ENCODE results near the gene SUPT20H. TPM values are rescaled to one million over a fixed set of nuclear protein-coding genes. Genes with fewer than 3 reads are reported as not detected.

Gene SUPT20H
- total RNA-seq, 1 experiment from 2014 or later = 42.9 TPM

DNA sequence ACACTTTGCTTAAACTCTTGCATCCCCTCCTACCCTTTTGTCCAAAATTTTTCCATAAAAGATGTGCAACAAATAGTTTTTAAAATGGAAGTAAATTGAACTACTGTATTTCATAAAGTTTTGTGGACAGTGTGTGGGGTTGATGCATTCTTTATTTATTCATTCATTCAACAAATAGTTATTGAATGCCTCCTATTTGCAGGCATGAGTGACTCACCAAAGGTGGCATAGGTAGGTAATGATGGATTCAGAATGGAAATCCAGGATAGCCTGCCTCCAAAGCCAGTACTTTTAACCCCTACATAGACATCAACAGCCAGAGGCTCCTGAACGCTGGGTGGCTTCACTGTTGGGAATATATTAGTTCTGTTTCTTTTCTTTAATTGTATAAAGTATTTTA, 48.4 kb upstream of the SUPT20H start:
- DNase-seq (ENCODE audit: low read depth, low spot score) (no peak), ATAC-seq (no peak)
- Histone ChIP-seq H3K27ac (ENCODE audit: low read depth, low read length) (no peak overlapping the region), H2AFZ (ENCODE audit: low read depth, low read length, poor library complexity, severe bottlenecking) (no peak overlapping the region), H4K20me1 (ENCODE audit: insufficient read depth) (no peaks in the 10 kb centered on the region), H3K4me3 (replicated peaks in 1 of 2; ENCODE audit: low read depth in 1 of 2, low read length in 2 of 2) (no peak overlapping the region), H3K79me2 (ENCODE audit: insufficient read depth, low read length) (no peaks in the 10 kb centered on the region), H3K27me3 (ENCODE audit: insufficient read depth, low read length) (peaks cover 3% of the 10 kb centered on the region), H3K9me2 (ENCODE audit: insufficient read depth) (no peaks in the 10 kb centered on the region), H3K4me1 (ENCODE audit: control insufficient read depth in 1 of 2, insufficient read depth in 2 of 2, low read length in 2 of 2) (no peaks in the 10 kb centered on the region), H3K9ac (ENCODE audit: low read length) (no peak overlapping the region), H3K9me3 (ENCODE audit: control insufficient read depth in 1 of 2, insufficient read depth in 1 of 2, low read depth in 1 of 2, low read length in 2 of 2) (no peaks in the 10 kb centered on the region), H3K36me3 (ENCODE audit: control insufficient read depth in 1 of 2, insufficient read depth in 2 of 2, low read length in 2 of 2) (no peaks in the 10 kb centered on the region), H3K4me2 (ENCODE audit: low read length) (no peak overlapping the region)
- TF ChIP-seq TCF7L2 (IDR thresholded peaks at IDR 0.05; ENCODE audit: borderline replicate concordance, extremely low read depth, insufficient read depth, insufficient read length) (no peak), EZH2phosphoT487 (IDR thresholded peaks at IDR 0.05; ENCODE audit: borderline replicate concordance) (no peak), POLR2A (IDR thresholded peaks at IDR 0.05; ENCODE audit: borderline replicate concordance, extremely low read depth, insufficient read depth, insufficient read length) (no peak), EZH2 (IDR thresholded peaks at IDR 0.05) (no peak), SIN3A (IDR thresholded peaks at IDR 0.05; ENCODE audit: low read depth) (no peak), POLR2AphosphoS5 (IDR thresholded peaks at IDR 0.05; ENCODE audit: low read depth, low read length) (no peak), SRF (IDR thresholded peaks at IDR 0.05; ENCODE audit: low read depth) (no peak)
- TF ChIP-seq, protein P1, sequence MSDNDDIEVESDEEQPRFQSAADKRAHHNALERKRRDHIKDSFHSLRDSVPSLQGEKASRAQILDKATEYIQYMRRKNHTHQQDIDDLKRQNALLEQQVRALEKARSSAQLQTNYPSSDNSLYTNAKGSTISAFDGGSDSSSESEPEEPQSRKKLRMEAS (IDR thresholded peaks at IDR 0.05) = no peak
- TF ChIP-seq, protein P2, sequence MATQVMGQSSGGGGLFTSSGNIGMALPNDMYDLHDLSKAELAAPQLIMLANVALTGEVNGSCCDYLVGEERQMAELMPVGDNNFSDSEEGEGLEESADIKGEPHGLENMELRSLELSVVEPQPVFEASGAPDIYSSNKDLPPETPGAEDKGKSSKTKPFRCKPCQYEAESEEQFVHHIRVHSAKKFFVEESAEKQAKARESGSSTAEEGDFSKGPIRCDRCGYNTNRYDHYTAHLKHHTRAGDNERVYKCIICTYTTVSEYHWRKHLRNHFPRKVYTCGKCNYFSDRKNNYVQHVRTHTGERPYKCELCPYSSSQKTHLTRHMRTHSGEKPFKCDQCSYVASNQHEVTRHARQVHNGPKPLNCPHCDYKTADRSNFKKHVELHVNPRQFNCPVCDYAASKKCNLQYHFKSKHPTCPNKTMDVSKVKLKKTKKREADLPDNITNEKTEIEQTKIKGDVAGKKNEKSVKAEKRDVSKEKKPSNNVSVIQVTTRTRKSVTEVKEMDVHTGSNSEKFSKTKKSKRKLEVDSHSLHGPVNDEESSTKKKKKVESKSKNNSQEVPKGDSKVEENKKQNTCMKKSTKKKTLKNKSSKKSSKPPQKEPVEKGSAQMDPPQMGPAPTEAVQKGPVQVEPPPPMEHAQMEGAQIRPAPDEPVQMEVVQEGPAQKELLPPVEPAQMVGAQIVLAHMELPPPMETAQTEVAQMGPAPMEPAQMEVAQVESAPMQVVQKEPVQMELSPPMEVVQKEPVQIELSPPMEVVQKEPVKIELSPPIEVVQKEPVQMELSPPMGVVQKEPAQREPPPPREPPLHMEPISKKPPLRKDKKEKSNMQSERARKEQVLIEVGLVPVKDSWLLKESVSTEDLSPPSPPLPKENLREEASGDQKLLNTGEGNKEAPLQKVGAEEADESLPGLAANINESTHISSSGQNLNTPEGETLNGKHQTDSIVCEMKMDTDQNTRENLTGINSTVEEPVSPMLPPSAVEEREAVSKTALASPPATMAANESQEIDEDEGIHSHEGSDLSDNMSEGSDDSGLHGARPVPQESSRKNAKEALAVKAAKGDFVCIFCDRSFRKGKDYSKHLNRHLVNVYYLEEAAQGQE (IDR thresholded peaks at IDR 0.05; ENCODE audit: low read depth) = no peak
- ChIA-PET POLR2A (no interaction called here), RAD21 (ENCODE audit: low non-redundant PET in 1 of 2, low total read pairs in 2 of 2, uncharacterized antibody in 2 of 2, unreplicated experiment in 2 of 2) (no interaction called here), CTCF (no interaction called here)
- intact Hi-C loops (cut with micrococcal nuclease) = loop anchor here (2.0 to 10.0 kb wide), 2 partner anchors 1477 to 1807 kb away; no protein-coding TSS in a partner anchor
- BruUV-seq (replicated peaks) = no TSS peak
